Choroid plexus epithelial cell (primary cell): ENCODE measurements around the gene DHX57.

ENCODE experiments used
- DNase-seq: peaks from one replicate; pipeline ENCODE4 v3.0.0-alpha.2; 2010; ENCODE audit warnings: low read depth
- H3K4me3 ChIP-seq: 2 replicates; pipeline ENCODE4 v1.5.1; 2011; ENCODE audit warnings: low read depth, mild to moderate bottlenecking, control low read depth, low read length, moderate library complexity
- TF ChIP-seq, protein P1 (sequence below): conservative IDR thresholded peaks from 2 replicates; pipeline ENCODE4 v1.5.1; 2011; ENCODE audit warnings: low read depth, mild to moderate bottlenecking, control low read depth, inconsistent platforms, low read length, moderate library complexity

DHX57 gene

DNA sequence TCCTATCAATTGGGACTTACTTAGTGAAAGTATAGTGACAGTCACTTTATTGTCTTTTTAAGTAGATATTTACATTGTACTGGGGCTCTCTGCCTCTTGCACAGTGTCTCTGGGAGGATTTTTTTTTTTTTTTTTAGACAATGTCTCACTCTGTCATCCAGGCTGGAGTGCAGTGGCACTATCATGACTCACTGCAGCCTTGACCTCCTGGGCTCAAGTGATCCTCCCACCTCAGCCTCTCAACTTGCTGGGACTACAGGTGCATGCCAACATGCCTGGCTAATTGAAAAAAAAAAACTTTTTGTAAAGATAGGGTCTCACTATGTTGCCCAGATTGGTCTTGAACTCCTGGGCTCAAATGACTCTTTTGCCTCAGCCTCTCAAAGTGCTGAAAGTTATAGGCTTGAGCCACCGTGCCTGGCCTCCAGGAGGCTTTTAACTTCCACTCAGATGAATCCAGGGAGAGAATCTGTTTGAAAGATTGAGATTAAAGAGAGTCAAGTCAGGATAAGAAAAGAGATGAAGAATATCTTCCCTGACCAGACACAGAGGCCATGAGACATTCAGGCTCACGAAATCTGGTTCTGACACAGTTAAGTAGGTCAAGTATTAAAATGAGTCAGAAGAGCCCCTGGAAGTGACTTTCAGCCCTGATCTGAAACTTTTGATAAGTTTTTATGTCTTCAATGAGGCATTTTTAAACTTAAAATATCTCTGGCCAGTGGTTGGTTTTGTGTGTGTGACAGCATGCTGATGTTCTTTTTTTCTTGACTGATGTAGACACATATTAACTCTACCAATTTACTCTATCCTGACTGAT, 32.2 kb upstream of the DHX57 start:
- TF ChIP-seq, protein P1, sequence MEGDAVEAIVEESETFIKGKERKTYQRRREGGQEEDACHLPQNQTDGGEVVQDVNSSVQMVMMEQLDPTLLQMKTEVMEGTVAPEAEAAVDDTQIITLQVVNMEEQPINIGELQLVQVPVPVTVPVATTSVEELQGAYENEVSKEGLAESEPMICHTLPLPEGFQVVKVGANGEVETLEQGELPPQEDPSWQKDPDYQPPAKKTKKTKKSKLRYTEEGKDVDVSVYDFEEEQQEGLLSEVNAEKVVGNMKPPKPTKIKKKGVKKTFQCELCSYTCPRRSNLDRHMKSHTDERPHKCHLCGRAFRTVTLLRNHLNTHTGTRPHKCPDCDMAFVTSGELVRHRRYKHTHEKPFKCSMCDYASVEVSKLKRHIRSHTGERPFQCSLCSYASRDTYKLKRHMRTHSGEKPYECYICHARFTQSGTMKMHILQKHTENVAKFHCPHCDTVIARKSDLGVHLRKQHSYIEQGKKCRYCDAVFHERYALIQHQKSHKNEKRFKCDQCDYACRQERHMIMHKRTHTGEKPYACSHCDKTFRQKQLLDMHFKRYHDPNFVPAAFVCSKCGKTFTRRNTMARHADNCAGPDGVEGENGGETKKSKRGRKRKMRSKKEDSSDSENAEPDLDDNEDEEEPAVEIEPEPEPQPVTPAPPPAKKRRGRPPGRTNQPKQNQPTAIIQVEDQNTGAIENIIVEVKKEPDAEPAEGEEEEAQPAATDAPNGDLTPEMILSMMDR: no peak
- no peak for DNase-seq
- no peak overlapping the region for H3K4me3 ChIP-seq

DNA sequence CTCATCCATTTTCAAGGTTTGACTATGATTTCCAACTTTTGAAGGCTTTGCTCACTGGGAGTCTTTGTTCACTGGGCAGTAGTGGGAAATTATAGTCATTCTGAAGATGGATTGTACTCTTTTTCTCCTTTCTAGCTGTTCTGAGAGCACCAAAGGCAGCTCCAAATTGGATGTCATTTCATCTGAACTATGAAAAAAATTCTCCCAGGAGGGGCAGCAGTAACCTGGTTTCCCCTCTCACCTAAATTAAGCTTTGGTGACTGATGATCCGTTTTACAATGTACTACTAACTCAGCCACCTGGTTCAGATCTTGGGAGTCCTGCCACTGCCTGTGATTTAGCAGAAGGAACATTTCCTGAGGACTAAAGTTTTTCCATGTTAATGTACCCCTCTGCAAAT, 31.5 kb upstream of the DHX57 start:
- no peak for DNase-seq
- TF ChIP-seq, protein P1: no peak
- no peak overlapping the region for H3K4me3 ChIP-seq

DNA sequence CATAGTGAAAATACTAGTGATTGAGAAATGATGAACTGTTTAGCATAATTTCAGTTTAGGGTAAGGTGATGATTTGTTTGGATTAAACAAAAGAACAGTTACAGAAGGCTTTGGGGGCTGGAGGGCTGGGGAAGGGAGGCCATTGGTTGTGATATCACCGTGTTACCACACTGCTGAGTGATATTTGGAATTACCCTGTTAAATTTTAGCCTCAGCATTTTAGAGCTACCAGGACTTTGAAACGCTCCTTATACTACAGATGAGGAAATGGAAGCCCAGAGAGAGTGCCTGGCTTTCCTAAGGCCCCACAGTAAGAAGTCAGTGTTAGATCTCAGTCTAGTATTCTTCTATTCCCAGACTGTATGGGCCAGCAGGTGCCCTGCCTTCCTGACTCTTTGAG, 29.5 kb upstream of the DHX57 start:
- H3K4me3 ChIP-seq: no peak overlapping the region
- no peak for DNase-seq
- TF ChIP-seq, protein P1: no peak

DNA sequence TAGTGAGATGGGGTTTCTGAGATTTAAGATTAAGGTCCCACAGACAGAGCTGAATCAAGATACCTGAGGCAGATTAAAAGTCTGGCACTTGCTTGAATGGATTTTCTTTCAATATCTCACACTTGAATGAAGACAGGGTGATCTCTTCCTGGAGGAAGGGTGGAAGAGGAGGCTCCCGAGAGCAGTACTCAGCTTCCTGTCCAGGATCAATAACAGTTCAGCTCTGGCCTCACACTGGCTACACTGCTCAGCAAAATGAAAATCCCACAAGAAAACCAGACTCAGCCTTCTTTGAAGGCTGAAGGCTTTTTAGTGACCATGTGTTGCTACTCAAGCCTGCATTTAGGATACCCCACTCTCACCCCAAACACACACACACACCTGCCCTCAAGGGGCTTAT, 25.0 kb upstream of the DHX57 start:
- no peak for DNase-seq
- TF ChIP-seq, protein P1: no peak
- no peak overlapping the region for H3K4me3 ChIP-seq

DNA sequence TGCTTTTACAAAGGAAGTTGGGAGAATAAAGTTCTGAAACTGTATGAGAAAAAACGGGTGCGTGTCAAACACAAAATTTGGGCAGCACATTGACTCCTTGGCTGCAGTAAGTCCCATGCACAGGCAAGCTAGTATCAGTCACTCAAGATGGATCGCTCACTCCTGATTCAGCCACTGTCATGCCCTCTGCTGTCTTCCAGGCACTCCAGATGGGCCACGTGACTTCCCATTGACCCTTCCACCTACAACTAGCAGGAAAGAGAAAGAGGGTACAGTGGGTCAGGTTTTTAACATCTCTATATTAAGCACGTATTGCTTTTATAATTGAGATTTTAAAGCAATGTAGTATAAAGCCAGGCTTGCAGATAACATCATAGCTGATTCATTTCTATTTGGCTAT, 22.5 kb upstream of the DHX57 start:
- DNase-seq: no peak
- TF ChIP-seq, protein P1: no peak
- H3K4me3 ChIP-seq: no peak overlapping the region

DNA sequence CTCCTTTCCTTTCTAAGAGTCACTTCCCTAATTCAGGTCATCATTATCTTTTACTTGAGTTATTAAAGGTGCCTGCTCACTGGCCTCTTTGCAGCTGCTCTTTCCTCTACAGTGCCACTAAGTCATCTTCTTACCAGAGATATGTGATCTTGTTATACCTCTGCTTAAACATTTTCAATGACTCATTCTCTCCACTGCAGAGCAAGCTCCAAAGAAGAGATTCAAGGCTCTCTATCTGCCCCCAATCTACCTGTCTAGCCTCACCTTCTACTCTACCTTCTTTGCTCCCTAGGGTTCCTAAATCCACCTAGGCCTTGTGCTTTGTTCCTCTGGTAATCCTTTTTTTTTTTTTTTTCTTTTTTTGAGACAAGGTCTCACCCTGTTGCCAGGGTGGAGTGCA, 17.1 kb upstream of the DHX57 start:
- no peak for DNase-seq
- TF ChIP-seq, protein P1: no peak
- no peak overlapping the region for H3K4me3 ChIP-seq

DNA sequence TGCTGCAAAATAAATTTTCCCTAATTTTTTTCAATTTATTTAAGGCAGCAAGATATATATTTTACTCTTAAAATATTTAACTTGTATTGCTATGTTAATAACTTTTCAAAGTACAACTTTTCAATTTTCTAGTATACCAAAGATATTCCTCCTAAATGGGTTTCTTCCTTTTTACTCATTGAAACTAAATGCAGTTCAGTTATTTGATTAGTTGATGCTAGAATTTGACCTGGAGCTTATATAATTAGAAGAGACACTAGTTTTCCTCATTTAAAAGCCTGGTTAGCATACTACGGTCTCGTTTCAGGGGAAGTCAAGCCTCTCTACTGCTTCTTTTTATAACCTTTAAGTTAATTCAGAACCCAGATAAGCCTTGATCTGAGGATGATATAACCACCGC, 13.8 kb upstream of the DHX57 start, which contains the start of gene ARHGEF33:
Gene ARHGEF33, plus strand, starts transcription at position 301 of the 400 bp plus-strand sequence. CDS start 29,573 bp downstream, outside the sequence.
- no peak within 1 kb of the TSS for H3K4me3 ChIP-seq
- DNase-seq: no peak
- TF ChIP-seq, protein P1: no peak
